HG03521 (cell line): ENCODE data around the gene ZNF496.

Experiments used
- ATAC-seq: cut with Tn5 transposase; IDR thresholded peaks from one replicate; pipeline ENCODE4 v1.9.1; 2021; ENCODE audit warnings: mild to moderate bottlenecking, moderate library complexity; ENCODE audit not compliant: unreplicated experiment

Gene ZNF496

DNA sequence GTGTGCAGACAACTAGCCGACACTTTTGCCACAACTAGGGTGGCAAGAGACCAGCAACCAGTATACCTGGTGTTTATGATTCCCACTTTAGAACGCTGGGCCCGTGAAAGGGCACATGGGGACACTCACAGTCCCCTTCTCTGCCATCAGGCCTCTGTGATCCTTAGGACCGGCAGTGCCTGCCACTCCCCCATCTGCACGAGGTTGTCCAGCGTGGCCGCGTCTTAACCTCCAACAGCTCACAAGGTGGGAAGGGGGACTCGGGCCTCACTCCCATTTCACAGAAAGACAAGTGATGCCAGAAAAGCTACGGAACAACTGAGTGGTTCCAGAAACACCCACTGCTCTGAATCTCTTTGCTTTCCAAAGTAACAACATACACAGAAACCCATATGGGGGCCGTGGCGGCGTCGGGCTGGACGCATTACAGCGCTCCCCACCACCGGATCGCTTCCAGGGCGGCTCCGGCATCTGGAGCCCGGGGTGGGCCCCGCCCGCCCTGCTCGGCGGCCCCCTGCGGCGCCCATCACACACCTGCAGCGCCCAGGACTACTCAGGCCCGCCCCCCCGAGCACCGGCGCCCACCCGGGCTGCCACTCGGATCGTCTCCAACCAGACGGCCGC lies 1.0 kb downstream of the ZNF496 start:
- no peak for ATAC-seq

DNA sequence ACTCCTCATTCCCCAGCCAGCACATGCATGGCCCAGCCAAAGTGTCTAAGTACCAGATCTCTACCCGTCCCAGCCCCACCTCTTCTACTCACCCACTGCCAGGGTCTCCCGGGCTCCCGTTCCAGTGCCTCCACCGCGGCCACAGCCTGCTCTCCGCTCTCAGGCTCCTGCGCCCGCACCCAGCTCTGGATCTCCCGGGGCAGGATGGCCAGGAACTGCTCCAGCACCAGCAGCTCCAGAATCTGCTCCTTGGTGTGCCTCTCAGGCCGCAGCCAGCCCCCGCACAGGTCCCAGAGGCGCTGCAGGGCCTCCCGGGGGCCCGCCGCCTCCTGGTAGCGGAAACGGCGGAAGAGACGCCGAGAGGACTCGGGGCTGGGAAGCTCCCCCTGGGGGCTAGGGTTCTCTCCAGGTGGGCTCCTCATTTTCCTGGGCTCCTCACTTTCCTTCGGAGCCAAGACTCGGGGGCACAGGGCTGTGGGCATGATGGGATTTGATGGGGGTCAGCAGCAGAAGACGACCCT lies 2.5 kb downstream of the ZNF496 start:
- no peak for ATAC-seq

GRCh38 chr1:247328311-247328710 lies 3.4 kb downstream of the ZNF496 start:
- ATAC-seq = no peak

GRCh38 chr1:247326411-247327130 lies 5.1 kb downstream of the ZNF496 start:
- ATAC-seq = no peak

GRCh38 chr1:247324923-247325322 lies 6.7 kb downstream of the ZNF496 start:
- ATAC-seq = no peak

- ATAC-seq = no peak
Observed at GRCh38 chr1:247324204-247324787, 7.4 kb downstream of the ZNF496 start.

DNA sequence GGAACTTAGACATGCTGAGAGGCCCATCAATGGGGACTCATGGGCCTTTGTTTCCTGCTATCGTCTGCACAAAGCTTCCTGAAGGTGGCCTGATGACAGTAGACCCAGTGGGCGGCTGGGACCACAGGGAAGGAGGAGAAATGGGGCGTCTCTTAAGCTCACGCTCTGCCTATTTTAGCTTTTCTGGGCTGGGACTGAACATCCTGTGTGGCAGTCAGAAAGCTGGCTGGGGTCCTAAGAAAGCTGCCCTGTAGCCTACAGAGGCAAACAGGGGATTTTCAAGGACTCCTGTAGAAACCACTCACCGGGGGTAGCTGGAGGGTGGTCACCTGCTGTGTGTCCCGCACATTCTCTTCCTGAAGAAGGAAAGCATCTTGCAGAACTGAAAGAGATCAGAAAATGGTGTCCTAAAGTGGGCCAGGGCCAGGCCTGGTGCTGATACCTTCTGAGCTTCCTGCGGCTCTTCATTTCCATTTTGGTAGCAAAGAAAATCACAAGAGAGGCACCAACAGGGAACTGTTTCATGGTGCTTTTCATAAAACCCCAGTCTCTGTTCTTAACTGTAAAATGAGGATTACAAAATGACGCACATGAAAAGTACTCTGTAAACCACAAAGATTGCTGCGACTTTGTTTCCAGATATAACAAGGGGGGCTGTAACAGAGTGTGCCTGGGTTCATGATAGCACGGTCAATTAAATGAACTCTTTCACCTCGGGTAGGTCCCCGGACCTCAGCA lies 8.6 kb downstream of the ZNF496 start:
- no peak for ATAC-seq

DNA sequence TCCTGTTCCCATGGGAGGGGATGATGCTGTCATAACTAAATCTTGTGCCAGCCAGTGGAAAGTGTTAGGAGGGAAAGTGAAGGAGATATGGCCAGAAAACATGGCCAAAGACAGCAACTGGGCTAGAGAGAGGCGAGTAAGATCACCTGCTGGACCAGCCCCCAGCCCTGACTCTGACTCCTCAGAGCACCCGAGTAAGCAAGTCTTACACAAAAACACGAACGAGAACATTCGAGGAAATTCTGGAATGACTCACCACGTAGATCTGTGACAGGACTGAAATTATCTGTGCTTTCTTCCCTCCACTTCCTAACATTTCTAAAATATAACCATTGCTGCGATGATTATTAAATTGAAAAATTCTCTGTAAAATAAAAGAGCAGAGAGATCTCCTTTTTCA lies 9.2 kb downstream of the ZNF496 start:
- no peak for ATAC-seq

- ATAC-seq = no peak
Observed at GRCh38 chr1:247317702-247318101, 14.0 kb downstream of the ZNF496 start.

GRCh38 chr1:247316590-247317197 lies 15.0 kb downstream of the ZNF496 start:
- ATAC-seq = no peak

DNA sequence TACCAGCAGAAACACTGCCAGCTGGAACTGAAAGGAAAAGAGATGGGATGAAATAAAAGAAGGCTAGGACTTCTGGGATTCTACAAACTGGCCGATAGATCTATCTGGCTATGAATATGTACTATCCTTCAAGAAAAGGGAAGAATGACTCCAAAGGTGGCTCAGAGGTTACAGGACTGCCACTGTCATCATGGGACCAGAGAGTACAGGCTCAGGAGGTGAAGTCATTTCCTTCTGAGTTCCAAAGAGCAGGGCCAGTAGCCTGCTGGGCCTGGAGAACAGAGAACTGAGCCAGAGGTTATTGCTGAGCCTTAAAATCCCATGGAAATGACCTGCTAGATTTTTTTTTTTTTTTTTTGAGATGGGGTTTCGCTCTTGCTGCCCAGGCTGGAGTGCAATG lies 27.6 kb downstream of the ZNF496 start:
- no peak for ATAC-seq

DNA sequence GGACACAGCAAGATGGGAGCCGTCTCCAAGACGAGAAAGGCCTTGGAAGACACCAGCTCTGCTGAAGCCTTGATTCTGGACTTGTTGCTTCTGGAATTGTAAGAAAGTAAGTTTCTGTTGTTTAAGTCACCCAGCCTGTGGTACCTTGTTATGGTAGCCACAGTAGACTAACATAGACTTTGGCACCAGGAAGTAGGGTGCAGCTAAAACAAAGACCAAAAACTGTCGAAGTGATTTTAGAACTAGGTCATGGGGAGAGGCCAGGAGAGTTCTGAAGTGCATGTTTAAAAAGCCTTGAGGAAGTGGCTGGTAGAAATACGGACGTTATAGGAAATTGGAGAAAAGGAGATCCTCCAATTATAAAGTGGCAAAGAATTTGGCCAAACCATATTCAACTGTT lies 28.5 kb downstream of the ZNF496 start:
- ATAC-seq = no peak

GRCh38 chr1:247301176-247301540 lies 30.5 kb downstream of the ZNF496 start:
- no peak for ATAC-seq

- ATAC-seq = no peak
Observed at GRCh38 chr1:247300491-247301175, 31.0 kb downstream of the ZNF496 start.

- no peak for ATAC-seq
Observed at GRCh38 chr1:247299723-247300381, 31.8 kb downstream of the ZNF496 start.

- ATAC-seq = no peak
Observed at GRCh38 chr1:247298701-247299100, 33.0 kb downstream of the ZNF496 start.

DNA sequence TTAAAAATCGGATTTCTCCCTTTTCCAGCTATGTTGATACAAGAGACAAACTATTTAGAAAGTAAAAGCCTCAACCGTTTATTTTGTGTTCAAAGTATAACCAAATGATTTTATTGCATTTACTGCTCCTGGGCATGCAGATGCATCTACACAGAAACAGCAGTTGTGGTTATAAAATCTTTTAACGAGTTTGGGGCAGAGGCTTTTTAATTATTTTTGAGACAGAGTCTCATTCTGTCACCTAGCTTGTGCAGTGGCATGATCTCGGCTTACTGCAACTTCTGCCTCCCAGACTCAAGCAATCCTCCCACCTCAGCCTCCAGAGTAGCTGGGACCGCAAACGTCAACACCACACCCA lies 33.6 kb downstream of the ZNF496 start:
- ATAC-seq = no peak

GRCh38 chr1:247297263-247298123 lies 34.2 kb downstream of the ZNF496 start:
- ATAC-seq = no peak

DNA sequence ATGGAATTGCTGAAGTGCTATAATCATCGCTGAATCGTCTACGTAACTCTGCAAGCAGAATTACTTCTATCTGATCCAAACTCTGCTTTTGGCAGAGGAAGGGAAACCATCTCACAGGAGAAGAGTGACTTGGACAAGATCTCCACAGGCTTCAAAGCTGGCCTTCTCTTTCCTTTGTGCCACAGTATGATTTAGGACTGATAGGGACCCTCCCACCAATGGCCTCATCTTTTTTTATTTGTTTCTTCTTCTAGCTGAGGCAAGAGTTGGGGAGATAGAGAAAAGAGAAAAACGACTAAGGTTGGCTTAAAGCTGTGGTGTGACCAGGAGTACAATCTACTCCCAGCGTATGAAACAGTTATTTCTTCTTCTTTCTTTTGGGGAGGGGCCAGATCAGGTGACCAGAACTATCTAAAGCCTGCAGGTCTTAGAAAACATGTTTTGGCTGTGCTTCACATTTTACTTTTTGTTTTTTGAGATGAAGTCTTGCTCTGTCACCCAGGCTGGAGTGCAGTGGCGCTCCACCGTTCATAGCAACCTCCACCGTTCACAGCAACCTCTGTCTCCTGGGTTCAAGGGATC lies 35.0 kb downstream of the ZNF496 start:
- no peak for ATAC-seq
